ENCODE measurements around the gene MRPL40.

The MRPL40 gene

DNA sequence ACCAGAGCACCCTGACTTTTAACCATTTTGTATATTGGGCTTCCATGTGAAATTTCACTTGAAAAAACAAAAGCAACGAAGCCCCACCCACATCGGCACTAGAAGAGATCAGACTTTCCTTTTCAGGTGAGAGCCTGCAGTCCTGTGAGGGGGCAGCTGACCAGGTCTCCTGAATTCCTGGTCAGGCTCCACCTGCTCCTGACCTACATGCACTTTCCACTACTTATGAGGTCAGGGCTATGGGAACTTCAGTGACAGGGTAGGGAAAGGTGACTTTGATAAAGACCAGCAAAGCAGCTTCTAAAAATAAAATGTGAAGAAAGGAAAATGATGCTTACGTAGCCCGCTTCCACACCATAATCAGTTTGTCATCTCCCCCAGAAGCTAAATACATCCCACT, 25.5 kb upstream of the MRPL40 start:
- no peak overlapping the region for H3K4me3 ChIP-seq (ENCODE audit: low read length)
- no peak for DNase-seq (ENCODE audit: low read depth)
- TF ChIP-seq, protein P1, sequence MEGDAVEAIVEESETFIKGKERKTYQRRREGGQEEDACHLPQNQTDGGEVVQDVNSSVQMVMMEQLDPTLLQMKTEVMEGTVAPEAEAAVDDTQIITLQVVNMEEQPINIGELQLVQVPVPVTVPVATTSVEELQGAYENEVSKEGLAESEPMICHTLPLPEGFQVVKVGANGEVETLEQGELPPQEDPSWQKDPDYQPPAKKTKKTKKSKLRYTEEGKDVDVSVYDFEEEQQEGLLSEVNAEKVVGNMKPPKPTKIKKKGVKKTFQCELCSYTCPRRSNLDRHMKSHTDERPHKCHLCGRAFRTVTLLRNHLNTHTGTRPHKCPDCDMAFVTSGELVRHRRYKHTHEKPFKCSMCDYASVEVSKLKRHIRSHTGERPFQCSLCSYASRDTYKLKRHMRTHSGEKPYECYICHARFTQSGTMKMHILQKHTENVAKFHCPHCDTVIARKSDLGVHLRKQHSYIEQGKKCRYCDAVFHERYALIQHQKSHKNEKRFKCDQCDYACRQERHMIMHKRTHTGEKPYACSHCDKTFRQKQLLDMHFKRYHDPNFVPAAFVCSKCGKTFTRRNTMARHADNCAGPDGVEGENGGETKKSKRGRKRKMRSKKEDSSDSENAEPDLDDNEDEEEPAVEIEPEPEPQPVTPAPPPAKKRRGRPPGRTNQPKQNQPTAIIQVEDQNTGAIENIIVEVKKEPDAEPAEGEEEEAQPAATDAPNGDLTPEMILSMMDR (conservative IDR thresholded peaks at IDR 0.05; ENCODE audit: low read depth, low read length) = no peak

GRCh38 chr22:19407649-19408606, 24.4 kb upstream of the MRPL40 start:
- no peak for DNase-seq (ENCODE audit: low read depth)
- TF ChIP-seq, protein P1 (conservative IDR thresholded peaks at IDR 0.05; ENCODE audit: low read depth, low read length) = no peak
- no peak overlapping the region for H3K4me3 ChIP-seq (ENCODE audit: low read length)

- H3K4me3 ChIP-seq (ENCODE audit: low read length) = no peak overlapping the region
- TF ChIP-seq, protein P1 (conservative IDR thresholded peaks at IDR 0.05; ENCODE audit: low read depth, low read length) = no peak
- no peak for DNase-seq (ENCODE audit: low read depth)
These were observed 21.2 kb upstream of the MRPL40 start for GRCh38 chr22:19410941-19411689.

- TF ChIP-seq, protein P1 (conservative IDR thresholded peaks at IDR 0.05; ENCODE audit: low read depth, low read length) = no peak
- no peak for DNase-seq (ENCODE audit: low read depth)
These were observed 20.7 kb upstream of the MRPL40 start for GRCh38 chr22:19411690-19412045.

DNA sequence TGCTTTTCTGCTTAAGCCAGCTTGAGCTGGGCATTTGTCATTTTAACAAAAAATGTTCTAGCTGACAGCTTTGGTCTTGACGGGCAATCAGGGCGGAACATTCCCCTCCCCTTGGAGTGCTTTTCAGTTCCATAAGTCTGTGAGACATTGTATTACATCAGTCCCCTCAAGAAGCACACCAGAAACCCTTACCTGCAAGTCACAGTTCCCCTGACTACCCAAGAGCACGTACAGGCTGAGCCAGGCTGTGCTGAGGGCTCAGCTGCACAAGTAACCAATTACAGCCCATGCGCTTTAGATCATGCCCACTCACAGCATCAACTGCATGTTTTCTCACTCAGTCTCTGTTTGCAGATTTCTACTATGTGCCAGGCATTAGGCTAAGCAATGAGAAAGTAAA, 19.9 kb upstream of the MRPL40 start:
- no peak for DNase-seq (ENCODE audit: low read depth)
- H3K4me3 ChIP-seq (ENCODE audit: low read length) = no peak overlapping the region
- TF ChIP-seq, protein P1 (conservative IDR thresholded peaks at IDR 0.05; ENCODE audit: low read depth, low read length) = no peak

More at GRCh38 chr22:19411690-19412045, 20.7 kb upstream of the MRPL40 start:
- H3K4me3 ChIP-seq (ENCODE audit: low read length) = no peak overlapping the region

GRCh38 chr22:19412923-19413322, 19.4 kb upstream of the MRPL40 start:
- TF ChIP-seq, protein P1 (conservative IDR thresholded peaks at IDR 0.05; ENCODE audit: low read depth, low read length) = no peak
- no peak for DNase-seq (ENCODE audit: low read depth)
- H3K4me3 ChIP-seq (ENCODE audit: low read length) = no peak overlapping the region

Measured in retinal pigment epithelial cell (primary cell).